Activated CD8-positive, alpha-beta memory T cell treated with anti-CD3 and anti-CD28 coated beads, Interleukin-2, amount 10 ng/mL, durations not matched to agents 7 days and 5 days (primary cell): Measurements from ENCODE around the gene ASZ1. TPM values are rescaled to one million over a fixed set of nuclear protein-coding genes. Genes with fewer than 3 reads are reported as not detected.
"Not testable (repeated sequence)": the region's sequence is repeated elsewhere in the genome, so short reads cannot be mapped to it uniquely, and the experiment has no call there.

ENCODE experiments used
- ATAC-seq: fragments of 150-1000 bp; cut with Tn5 transposase; one replicate; pipeline ENCODE4 v1.10.0; 2021; ENCODE audit warnings: moderate library complexity
- CTCF ChIA-PET: fragments of 350-600 bp; sonication (Branson Sonifier 250); formaldehyde crosslinking; loops from one replicate; lab custom pipeline; 2021; ENCODE audit warnings: antibody characterized with exemption; lab: Charles Lee
- DNase-seq: peaks from one replicate; pipeline ENCODE4 v3.0.0-alpha.2; 2020
- H3K27ac Mint-ChIP-seq: one replicate; pipeline ENCODE4 v1.8.0; 2021; ENCODE audit warnings: mild to moderate bottlenecking, mixed read lengths
- H3K27me3 Mint-ChIP-seq: one replicate; pipeline ENCODE4 v1.8.0; 2021; ENCODE audit warnings: mixed read lengths
- H3K36me3 Mint-ChIP-seq: one replicate; pipeline ENCODE4 v1.8.0; 2021; ENCODE audit warnings: mild to moderate bottlenecking, mixed read lengths
- H3K4me1 Mint-ChIP-seq: one replicate; pipeline ENCODE4 v1.8.0; 2021; ENCODE audit warnings: mixed read lengths
- H3K4me3 Mint-ChIP-seq: one replicate; pipeline ENCODE4 v1.8.0; 2021; ENCODE audit warnings: mild to moderate bottlenecking, moderate library complexity, mixed read lengths
- H3K9me3 Mint-ChIP-seq: one replicate; pipeline ENCODE4 v1.8.0; 2022; ENCODE audit warnings: low read depth, mixed read lengths
- total RNA-seq, 2 experiments: library from RNA; stranded (reverse); gene quantifications; one replicate each; pipeline ENCODE4 v1.2.3, GENCODE V29; 2021

The ASZ1 gene
- total RNA-seq, 2 experiments from 2014 or later: not detected

DNA sequence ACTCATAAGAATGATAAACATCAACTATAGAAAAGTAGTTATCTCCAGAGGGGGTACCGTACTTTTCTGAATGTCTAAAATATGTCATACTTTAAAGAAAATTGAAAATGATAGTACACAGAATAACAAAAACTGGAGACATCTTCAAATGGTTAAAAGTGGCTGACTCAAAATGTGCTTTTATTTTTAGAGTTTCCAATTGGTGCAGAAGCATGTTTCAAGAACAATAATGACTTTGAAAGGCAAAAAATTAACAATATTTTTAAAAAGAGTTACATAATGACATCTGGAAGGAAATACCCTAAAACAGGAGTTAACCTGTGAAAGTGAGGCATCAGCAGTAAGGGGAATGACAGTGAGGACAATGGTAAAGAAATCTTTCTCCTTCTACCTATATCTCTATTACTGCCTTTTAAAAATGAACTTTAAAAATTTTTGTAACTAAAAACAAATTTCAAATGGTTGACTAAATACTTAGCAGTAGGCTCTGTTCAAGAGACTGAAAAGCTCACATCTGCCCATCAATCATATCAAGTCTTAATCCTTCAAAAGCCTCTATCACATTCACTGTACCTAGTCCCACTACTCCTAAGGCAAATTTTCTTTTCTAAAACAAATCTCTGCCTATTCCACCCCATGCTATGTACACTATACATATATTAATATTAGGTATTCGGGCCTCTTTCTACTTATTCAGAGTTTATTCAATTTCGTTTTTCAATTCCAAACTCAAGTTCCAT lies 3.0 kb downstream of the ASZ1 start:
- H3K4me3 Mint-ChIP-seq: no peak overlapping the region
- no peaks in the 10 kb centered on the region for H3K27me3 Mint-ChIP-seq
- no peaks in the 10 kb centered on the region for H3K4me1 Mint-ChIP-seq
- H3K36me3 Mint-ChIP-seq: no peaks in the 10 kb centered on the region
- ATAC-seq (no peak), DNase-seq (no peak)
- H3K9me3 Mint-ChIP-seq: peaks cover 2% of the 10 kb centered on the region
- CTCF ChIA-PET: no interaction called here
- H3K27ac Mint-ChIP-seq: no peak overlapping the region

DNA sequence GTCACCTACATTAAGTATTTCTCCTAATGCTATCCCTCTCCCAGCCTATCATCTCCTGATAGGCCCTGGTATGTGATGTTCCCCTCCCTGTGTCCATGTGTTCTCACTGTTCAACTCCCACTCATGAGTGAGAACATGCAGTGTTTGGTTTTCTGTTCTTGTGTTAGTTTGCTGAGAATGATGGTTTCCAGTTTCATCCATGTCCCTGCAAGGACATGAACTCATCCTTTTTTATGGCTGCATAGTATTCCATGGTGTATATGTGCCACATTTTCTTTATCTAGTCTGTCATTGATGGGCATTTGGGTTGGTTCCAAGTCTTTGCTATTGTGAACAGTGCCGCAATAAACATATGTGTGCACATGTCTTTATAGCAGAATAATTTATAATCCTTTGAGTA lies 12.7 kb downstream of the ASZ1 start:
- DNase-seq, H3K9me3 Mint-ChIP-seq, H3K27ac Mint-ChIP-seq, H3K4me1 Mint-ChIP-seq, H3K4me3 Mint-ChIP-seq, ATAC-seq, CTCF ChIA-PET, H3K27me3 Mint-ChIP-seq, H3K36me3 Mint-ChIP-seq: not testable (repeated sequence)

DNA sequence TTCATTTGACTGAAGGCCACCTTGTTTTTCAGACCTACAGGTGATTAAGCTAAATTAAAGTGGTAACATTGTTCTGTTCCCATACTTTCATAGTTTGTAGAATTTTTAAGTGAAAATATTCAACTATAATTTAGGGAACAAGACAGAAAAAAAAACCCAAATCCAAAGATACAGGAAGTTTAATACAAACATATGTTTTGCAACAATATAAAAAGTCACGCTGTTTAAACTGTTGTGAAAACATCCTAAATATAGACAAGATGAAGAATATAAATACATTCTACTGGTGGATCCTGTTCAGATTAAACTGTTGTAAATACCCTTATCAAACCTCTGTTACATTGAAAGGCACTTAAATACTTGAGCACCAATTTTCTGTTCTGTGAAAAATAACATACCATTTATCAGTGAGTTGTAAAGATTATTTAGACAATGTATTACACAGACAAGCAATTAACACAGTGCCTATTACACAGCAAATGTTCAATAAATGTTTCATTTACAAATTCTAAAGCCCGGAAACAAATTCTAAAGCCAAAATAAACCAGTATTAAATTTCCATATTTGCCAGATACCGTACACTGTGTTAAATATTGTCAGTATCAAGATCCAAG lies 14.2 kb downstream of the ASZ1 start:
- no peaks in the 10 kb centered on the region for H3K4me1 Mint-ChIP-seq
- DNase-seq (no peak), ATAC-seq (no peak)
- CTCF ChIA-PET: no interaction called here
- peaks cover 2% of the 10 kb centered on the region for H3K9me3 Mint-ChIP-seq
- no peaks in the 10 kb centered on the region for H3K36me3 Mint-ChIP-seq
- H3K27me3 Mint-ChIP-seq: no peaks in the 10 kb centered on the region
- H3K4me3 Mint-ChIP-seq: no peak overlapping the region
- no peak overlapping the region for H3K27ac Mint-ChIP-seq

DNA sequence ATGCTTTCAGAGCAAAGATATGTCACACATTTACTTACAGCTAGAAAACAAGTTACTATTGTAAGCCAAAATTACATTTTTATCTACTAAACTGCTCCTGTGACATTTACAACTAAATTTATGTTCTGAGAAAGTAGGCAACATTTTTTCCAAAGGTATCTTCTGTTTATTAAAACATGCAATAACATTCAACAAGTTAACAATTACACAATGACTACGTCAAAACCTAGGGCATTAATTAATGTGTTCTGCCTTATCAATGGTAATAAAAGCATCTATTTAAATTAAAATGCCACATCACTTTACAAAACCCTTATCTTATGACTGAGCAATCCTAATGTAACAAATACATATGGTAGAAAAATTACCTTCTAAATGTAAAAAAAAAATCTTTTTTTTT lies 14.9 kb downstream of the ASZ1 start:
- no peaks in the 10 kb centered on the region for H3K4me1 Mint-ChIP-seq
- H3K36me3 Mint-ChIP-seq: no peaks in the 10 kb centered on the region
- no peak for ATAC-seq
- DNase-seq: no peak
- H3K27me3 Mint-ChIP-seq: no peaks in the 10 kb centered on the region
- CTCF ChIA-PET: no interaction called here
- H3K4me3 Mint-ChIP-seq: no peak overlapping the region
- H3K9me3 Mint-ChIP-seq: peaks cover 2% of the 10 kb centered on the region
- H3K27ac Mint-ChIP-seq: no peak overlapping the region

GRCh38 chr7:117411539-117411938 lies 15.8 kb downstream of the ASZ1 start:
- H3K4me3 Mint-ChIP-seq: no peak overlapping the region
- no peak overlapping the region for H3K27ac Mint-ChIP-seq
- no peak for DNase-seq
- no peaks in the 10 kb centered on the region for H3K36me3 Mint-ChIP-seq
- CTCF ChIA-PET: no interaction called here
- peaks cover 2% of the 10 kb centered on the region for H3K9me3 Mint-ChIP-seq
- no peaks in the 10 kb centered on the region for H3K4me1 Mint-ChIP-seq
- no peak for ATAC-seq
- H3K27me3 Mint-ChIP-seq: no peaks in the 10 kb centered on the region

DNA sequence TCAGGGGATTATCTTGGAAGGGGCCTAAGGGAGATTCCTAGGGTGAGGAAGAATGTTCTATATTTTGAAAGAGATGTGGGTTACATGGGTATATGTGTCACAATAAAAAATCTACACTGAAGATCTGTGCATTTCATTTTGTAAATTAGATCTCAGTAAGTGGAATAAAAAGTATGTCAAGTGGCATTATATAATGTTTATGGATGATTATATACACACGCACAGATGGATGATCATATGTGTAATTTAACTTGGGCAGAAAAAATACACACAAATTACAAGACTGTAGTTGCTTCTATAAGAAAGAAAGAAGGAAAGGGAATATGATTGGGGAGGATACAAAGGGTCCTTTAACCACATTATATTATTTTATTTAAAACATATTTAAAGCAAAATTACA lies 18.5 kb downstream of the ASZ1 start:
- DNase-seq (no peak), ATAC-seq (no peak)
- Mint-ChIP-seq H3K4me1 (no peaks in the 10 kb centered on the region), H3K36me3 (no peaks in the 10 kb centered on the region), H3K27ac (no peak overlapping the region), H3K9me3 (no peaks in the 10 kb centered on the region), H3K27me3 (no peaks in the 10 kb centered on the region), H3K4me3 (no peak overlapping the region)
- CTCF ChIA-PET: no interaction called here

DNA sequence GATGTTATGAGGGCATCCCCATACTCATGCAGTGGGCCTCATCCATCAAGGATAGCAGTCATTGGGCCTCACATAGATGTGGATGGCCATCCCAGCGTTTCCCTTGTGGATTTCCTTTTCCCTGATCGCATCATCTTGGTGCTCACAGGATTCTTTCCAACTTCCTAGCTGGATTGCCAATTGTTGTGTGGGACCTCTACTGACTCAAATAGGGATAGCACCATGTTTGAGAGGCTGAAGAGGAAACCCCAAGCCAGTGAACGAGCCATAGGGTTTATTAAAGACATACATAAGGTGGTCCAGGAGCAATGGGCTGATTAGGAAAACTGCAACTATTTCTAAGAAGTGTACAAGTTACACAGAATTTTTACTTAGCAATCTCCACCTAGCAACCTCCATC lies 21.8 kb downstream of the ASZ1 start:
- H3K36me3 Mint-ChIP-seq: no peaks in the 10 kb centered on the region
- no peaks in the 10 kb centered on the region for H3K9me3 Mint-ChIP-seq
- CTCF ChIA-PET: no interaction called here
- no peaks in the 10 kb centered on the region for H3K4me1 Mint-ChIP-seq
- DNase-seq (no peak), ATAC-seq (no peak)
- H3K27ac Mint-ChIP-seq: no peak overlapping the region
- H3K4me3 Mint-ChIP-seq: no peak overlapping the region
- no peaks in the 10 kb centered on the region for H3K27me3 Mint-ChIP-seq

DNA sequence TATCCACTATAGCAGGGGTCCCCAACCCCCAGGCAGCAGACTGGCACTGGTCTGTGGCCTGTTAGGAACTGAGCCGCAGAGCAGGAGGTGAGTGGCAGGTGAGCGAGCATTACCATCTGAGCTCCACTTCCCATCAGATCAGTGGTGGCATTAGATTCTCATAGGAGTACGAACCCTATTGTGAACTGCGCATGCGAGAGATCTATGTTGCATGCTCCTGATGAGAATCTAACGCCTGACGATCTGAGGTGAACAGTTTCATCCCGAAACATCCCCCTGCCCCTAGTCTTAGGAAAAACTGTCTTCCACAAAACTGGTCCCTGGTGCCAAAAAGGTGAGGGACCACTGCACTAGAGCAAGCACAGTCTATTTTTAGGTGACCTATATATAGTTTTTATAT lies 23.6 kb downstream of the ASZ1 start:
- no peaks in the 10 kb centered on the region for H3K27me3 Mint-ChIP-seq

DNA sequence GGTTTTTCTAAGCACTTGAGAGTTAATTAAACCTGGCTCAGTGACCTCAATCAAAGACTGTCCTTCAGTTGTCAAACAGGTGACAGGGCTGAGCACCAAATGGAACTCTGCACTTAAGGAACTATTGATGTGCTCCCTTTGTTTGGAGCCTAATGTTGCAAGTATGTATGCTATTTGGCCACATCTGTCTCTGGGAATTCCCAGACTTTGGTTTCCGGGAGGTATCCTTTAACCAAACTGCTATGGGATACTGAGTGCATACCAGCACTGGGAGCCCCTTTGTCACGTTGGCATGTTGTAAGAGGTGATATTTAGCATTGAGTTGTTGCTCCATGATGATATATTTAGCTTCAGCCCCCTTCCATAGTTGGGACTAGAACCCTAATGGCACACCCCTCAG lies 25.2 kb downstream of the ASZ1 start:
- no peaks in the 10 kb centered on the region for H3K9me3 Mint-ChIP-seq
- ATAC-seq: no peak
- no peak overlapping the region for H3K27ac Mint-ChIP-seq
- H3K4me3 Mint-ChIP-seq: no peak overlapping the region
- H3K27me3 Mint-ChIP-seq: no peaks in the 10 kb centered on the region
- DNase-seq: no peak
- CTCF ChIA-PET: no interaction called here
- H3K4me1 Mint-ChIP-seq: no peaks in the 10 kb centered on the region
- no peaks in the 10 kb centered on the region for H3K36me3 Mint-ChIP-seq

More for the DNA sequence above, 23.6 kb downstream of the ASZ1 start:
- no peaks in the 10 kb centered on the region for H3K36me3 Mint-ChIP-seq
- CTCF ChIA-PET: no interaction called here
- no peak for DNase-seq
- no peaks in the 10 kb centered on the region for H3K9me3 Mint-ChIP-seq
- H3K4me3 Mint-ChIP-seq: no peak overlapping the region
- H3K4me1 Mint-ChIP-seq: no peaks in the 10 kb centered on the region
- ATAC-seq: no peak
- no peak overlapping the region for H3K27ac Mint-ChIP-seq

- Mint-ChIP-seq H3K4me1 (no peaks in the 10 kb centered on the region), H3K9me3 (no peaks in the 10 kb centered on the region), H3K36me3 (no peaks in the 10 kb centered on the region), H3K27ac (no peak overlapping the region), H3K4me3 (no peak overlapping the region), H3K27me3 (no peaks in the 10 kb centered on the region)
- ATAC-seq (no peak), DNase-seq (no peak)
- CTCF ChIA-PET: no interaction called here
These were observed 25.8 kb downstream of the ASZ1 start for GRCh38 chr7:117401293-117402002.

DNA sequence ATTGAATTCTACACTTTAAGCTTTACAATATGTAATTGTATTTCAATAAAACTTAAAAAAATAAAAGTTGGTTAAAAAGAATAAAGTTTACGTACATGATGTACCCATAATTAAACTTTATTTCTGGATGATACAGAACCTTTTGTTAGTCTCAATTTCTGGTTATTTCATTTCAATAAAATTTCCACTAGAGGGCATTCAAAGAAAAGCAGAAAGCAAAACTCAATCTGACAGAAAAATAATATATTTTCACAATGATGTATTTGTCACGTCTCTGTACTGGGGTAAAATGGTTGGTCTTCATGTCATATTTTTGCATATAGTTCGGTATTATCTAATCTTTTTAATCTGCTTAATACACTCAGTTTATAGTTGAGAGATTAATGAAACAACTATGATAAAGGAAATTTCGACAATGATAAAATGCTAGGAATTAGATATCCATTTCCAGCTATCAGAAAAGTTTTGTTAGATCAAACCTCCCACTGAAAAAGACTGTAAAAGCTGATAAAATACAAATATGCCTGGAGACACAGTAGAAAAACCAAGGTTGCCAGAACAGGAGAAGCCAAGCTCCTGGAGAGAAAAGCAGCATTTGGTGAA lies 27.4 kb downstream of the ASZ1 start:
- Mint-ChIP-seq H3K27ac (no peak overlapping the region), H3K27me3 (no peaks in the 10 kb centered on the region), H3K36me3 (no peaks in the 10 kb centered on the region), H3K9me3 (no peaks in the 10 kb centered on the region), H3K4me1 (no peaks in the 10 kb centered on the region), H3K4me3 (no peak overlapping the region)
- DNase-seq (no peak), ATAC-seq (no peak)
- CTCF ChIA-PET: no interaction called here

DNA sequence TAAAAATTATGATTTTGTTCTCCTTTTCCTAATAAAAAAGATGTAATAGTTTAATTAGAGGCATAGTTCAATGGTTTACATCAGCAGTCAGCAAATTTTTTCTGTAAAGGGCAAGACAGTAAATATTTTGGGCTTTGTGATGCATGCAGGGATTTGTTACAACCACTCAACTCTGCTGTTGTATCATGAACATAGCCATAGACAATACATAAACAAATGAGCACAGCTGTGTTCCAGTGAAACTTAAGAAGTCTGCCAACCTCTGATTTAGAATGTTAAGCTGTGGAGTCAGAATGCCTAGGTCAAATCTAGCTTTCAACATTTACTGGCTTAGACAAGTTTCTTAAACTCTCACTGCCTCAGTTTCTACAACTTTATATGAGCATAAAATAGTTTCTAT lies 31.6 kb downstream of the ASZ1 start:
- no peak for ATAC-seq
- no peaks in the 10 kb centered on the region for H3K27me3 Mint-ChIP-seq
- no peaks in the 10 kb centered on the region for H3K9me3 Mint-ChIP-seq
- CTCF ChIA-PET: no interaction called here
- no peak overlapping the region for H3K27ac Mint-ChIP-seq
- H3K36me3 Mint-ChIP-seq: no peaks in the 10 kb centered on the region
- DNase-seq: no peak
- H3K4me3 Mint-ChIP-seq: no peak overlapping the region
- no peaks in the 10 kb centered on the region for H3K4me1 Mint-ChIP-seq

GRCh38 chr7:117393781-117394180 lies 33.5 kb downstream of the ASZ1 start:
- Mint-ChIP-seq H3K36me3 (no peaks in the 10 kb centered on the region), H3K27ac (no peak overlapping the region), H3K27me3 (no peaks in the 10 kb centered on the region), H3K4me3 (no peak overlapping the region), H3K9me3 (no peaks in the 10 kb centered on the region), H3K4me1 (no peaks in the 10 kb centered on the region)
- CTCF ChIA-PET: no interaction called here
- ATAC-seq: no peak
- no peak for DNase-seq

- ATAC-seq (no peak), DNase-seq (no peak)
- no peaks in the 10 kb centered on the region for H3K36me3 Mint-ChIP-seq
- no peak overlapping the region for H3K4me3 Mint-ChIP-seq
- CTCF ChIA-PET: no interaction called here
- no peak overlapping the region for H3K27ac Mint-ChIP-seq
- H3K9me3 Mint-ChIP-seq: no peaks in the 10 kb centered on the region
- no peaks in the 10 kb centered on the region for H3K27me3 Mint-ChIP-seq
- no peaks in the 10 kb centered on the region for H3K4me1 Mint-ChIP-seq
These were observed 37.4 kb downstream of the ASZ1 start for GRCh38 chr7:117389871-117390270.
